Pons (tissue), 1 donor: ENCODE data around the gene EME1.
A peak's percentile ranks its signal among the peaks of the same experiment; 100 is the strongest.
"Not testable (repeated sequence)": the region's sequence is repeated elsewhere in the genome, so short reads cannot be mapped to it uniquely, and the experiment has no call there.

Source experiments
- DNase-seq: peaks from one replicate; pipeline ENCODE4 v3.0.0-alpha.2; 2016; ENCODE audit warnings: low spot score

Gene EME1

DNA sequence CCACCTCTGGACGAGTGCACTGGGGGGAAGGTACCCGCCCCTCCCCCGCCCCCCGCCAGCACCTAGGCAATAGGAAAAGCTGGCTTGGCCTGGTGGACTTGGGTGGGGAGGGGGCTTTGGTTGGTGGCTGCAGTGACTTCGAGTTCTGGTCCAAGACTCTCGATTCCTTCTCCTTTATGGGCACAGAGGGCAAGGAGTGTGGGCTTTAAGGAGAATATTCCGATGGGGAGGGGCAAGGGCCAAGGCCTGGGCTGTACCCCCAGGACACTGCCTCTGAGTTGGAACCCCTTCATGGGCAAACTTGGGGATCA is 53.4 kb downstream of the EME1 start:
- DNase-seq = no peak

DNA sequence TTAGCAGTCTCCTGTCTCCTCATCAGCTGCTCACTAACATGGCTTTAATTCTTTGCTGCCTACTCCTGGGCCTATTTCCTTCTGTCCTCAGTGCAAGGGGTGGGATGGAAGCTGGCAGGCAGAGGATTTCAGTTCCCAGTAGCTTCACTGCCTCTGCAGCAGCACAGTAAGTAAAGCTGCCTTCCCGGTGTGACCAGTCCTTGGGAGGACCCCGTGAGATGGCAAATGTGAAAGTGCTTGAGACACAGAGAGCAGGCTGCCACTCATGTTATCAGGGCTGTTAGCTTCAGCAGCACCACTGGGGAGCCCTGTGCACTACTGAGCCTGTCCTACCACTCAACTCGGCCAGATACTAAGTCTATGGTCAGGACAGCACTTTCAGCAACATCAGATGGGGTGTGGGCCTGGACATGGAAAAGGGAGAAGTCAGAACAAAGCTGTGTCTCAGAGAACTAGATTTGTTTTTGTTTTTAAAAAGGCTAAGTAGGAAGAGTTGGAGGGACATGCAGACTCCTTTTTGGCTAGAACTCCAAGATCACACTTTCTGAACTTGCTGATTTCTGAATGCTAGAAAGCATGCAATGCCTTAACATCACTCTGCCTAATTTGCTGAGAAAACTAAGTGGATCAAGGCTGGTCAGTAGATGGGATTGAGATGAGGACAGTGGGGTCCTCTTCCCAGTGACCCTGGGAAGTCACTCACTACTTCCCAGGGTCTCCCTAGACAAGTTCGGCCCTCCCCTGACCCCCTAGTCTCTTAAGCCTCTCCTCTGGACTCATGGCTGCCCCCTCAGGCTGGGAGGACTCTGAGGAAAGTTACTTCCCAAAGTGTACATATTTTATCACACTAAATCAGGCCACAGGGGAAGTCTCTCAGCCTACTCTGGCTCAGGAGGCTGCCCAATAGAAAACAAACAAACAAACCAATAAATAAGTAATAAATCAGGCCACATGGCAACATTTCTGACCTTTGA is 54.1 kb downstream of the EME1 start:
- DNase-seq = peak; percentile 12

DNA sequence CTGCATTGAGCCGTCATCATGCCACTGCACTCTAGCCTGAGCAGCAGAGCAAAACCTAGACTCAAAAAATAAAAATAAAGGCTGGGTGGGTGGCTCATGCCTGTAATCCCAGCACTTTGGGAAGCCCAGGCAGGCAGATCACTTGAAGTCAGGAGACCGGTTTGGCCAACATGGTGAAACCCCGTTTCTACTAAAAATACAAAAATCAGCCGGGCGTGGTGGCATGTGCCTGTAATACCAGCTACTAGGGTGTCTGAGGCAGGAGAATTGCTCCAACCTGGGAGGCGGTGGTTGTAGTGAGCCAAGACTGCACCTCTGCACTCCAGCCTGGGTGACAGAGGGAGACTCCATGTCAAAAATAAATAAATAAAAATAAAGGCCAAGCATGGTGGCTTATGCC is 55.1 kb downstream of the EME1 start:
- DNase-seq = not testable (repeated sequence)

DNA sequence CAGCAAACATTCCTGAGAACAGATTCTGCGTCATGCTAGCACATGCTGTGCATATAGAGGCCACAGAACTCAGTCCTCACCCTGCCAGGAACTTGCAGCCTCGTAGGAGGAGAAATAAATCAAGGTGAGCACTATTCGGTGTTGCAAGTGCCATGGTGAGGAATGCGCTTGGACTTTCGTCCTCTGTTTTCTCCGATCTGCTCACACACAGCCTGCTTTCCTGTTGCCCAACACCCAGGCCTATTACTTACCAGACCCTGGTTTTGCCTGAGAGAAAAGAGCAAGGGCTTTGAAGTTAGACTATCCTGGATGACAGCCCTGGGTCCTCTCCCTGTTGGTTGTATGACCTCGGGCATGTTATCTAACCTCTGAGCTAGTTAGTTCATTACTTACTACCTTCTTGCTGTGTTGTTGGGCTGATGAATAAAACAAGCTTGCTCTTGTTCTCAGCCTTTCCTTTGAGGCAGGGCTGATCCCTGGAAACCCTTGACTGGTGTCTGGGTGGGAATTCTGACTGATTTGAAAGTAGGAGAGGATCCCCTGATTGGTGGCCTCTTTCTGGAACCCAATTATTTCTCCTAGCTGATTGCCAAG is 55.9 kb downstream of the EME1 start:
- no peak for DNase-seq

DNA sequence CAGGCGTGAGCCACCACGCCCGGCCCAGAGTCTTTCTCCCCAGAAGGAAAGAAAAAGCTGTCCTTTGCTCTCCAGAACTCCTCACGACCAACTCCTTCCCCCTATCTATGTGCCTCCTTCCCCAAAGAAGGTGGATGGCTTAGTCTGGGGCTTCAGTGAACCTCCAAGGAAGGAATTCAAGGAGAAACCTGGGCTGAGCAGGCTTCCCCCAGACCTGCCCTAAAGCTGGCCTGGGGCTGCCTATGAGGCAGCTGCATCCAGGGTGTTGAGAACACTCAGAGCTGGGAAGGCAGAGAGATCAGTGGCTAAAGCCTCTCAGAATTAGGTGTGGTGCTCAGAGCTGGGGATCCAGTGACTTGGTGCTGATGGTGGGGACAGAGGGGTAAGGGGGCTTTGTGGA is 56.8 kb downstream of the EME1 start:
- no peak for DNase-seq
